Right kidney (tissue), 1 donor: Measurements from ENCODE around the gene UTP11.

Source experiments
- DNase-seq: peaks from one replicate; pipeline ENCODE4 v3.0.0-alpha.2; 2016

The UTP11 gene

GRCh38 chr1:38068980-38069340 lies 56.4 kb downstream of the UTP11 start:
- no peak for DNase-seq

GRCh38 chr1:38071312-38072256 lies 59.0 kb downstream of the UTP11 start:
- DNase-seq: no peak

- DNase-seq: no peak
Observed at GRCh38 chr1:38072858-38073257, 60.3 kb downstream of the UTP11 start.

- no peak for DNase-seq
Observed at GRCh38 chr1:38073534-38074301, 61.2 kb downstream of the UTP11 start.

- no peak for DNase-seq
Observed at GRCh38 chr1:38074302-38074677, 61.8 kb downstream of the UTP11 start.
